ENCODE results near the gene PPP3CA. TPM values are rescaled to one million over a fixed set of nuclear protein-coding genes. Genes with fewer than 3 reads are reported as not detected.
"Not testable (repeated sequence)": the region's sequence is repeated elsewhere in the genome, so short reads cannot be mapped to it uniquely, and the experiment has no call there.

PPP3CA gene
- total RNA-seq, 1 donor: 26.7 TPM

GRCh38 chr4:101155368-101155767 lies 192.0 kb downstream of the PPP3CA start:
- no peak for DNase-seq (ENCODE audit: low read depth in 2 of 3, low spot score in 2 of 3)

- DNase-seq (ENCODE audit: low read depth in 2 of 3, low spot score in 2 of 3): no peak
These were observed 193.7 kb downstream of the PPP3CA start for GRCh38 chr4:101153653-101154052.

- no peak for DNase-seq (ENCODE audit: low read depth in 2 of 3, low spot score in 2 of 3)
These were observed 194.8 kb downstream of the PPP3CA start for GRCh38 chr4:101152521-101152920.

DNA sequence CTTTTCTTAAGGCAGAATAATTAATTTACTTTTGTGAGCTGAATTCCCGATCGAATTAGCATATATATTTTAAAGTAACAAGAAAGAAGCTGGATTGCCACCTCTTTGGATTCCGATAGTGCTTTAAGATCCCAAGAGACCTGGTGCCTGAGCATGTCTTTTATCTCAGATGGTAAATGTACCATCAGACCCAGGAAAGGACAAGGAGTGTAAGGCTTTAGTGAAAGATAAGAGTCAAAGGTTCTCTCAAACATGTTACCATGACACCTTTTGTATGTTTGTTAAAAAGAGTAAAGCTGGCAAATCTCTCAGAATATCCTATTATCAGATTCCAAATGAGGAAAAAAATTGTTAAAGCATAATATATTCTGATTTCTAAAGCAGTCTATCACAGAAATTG lies 198.8 kb downstream of the PPP3CA start:
- DNase-seq (ENCODE audit: low read depth in 2 of 3, low spot score in 2 of 3): no peak

GRCh38 chr4:101147283-101147682 lies 200.0 kb downstream of the PPP3CA start:
- DNase-seq (ENCODE audit: low read depth in 2 of 3, low spot score in 2 of 3): no peak

- no peak for DNase-seq (ENCODE audit: low read depth in 2 of 3, low spot score in 2 of 3)
These were observed 202.3 kb downstream of the PPP3CA start for GRCh38 chr4:101145021-101145420.

DNA sequence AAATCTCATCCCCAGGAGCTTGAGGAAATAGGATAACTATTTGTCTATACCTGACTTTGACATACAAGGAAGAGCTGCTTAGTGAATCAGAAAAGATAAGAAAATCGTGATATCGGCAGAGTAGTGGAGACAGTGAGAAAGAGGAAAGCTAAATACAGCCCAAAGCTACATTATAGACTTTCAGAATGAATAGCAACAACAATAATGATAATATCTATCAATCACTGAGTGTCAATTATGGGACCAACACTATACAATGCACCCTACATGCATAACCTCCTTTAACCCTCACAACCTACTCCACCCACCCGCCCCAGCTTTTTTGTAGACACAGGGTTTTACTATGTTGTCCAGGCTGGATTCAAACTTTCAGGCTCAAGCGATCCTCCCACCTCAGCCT lies 205.1 kb downstream of the PPP3CA start:
- DNase-seq (ENCODE audit: low read depth in 2 of 3, low spot score in 2 of 3): no peak

GRCh38 chr4:101141855-101142254 lies 205.5 kb downstream of the PPP3CA start:
- DNase-seq (ENCODE audit: low read depth in 2 of 3, low spot score in 2 of 3): no peak

- peak in 1 of 3 donors; percentile 25 for DNase-seq (ENCODE audit: low read depth in 2 of 3, low spot score in 2 of 3)
These were observed 206.1 kb downstream of the PPP3CA start for GRCh38 chr4:101141230-101141629.

- no peak for DNase-seq (ENCODE audit: low read depth in 2 of 3, low spot score in 2 of 3)
These were observed 207.1 kb downstream of the PPP3CA start for GRCh38 chr4:101140228-101140627.

GRCh38 chr4:101136373-101137370 lies 210.7 kb downstream of the PPP3CA start:
- no peak for DNase-seq (ENCODE audit: low read depth in 2 of 3, low spot score in 2 of 3)

GRCh38 chr4:101135371-101136010 lies 211.8 kb downstream of the PPP3CA start:
- DNase-seq (ENCODE audit: low read depth in 2 of 3, low spot score in 2 of 3): peak in 1 of 3 donors; percentile 11

DNA sequence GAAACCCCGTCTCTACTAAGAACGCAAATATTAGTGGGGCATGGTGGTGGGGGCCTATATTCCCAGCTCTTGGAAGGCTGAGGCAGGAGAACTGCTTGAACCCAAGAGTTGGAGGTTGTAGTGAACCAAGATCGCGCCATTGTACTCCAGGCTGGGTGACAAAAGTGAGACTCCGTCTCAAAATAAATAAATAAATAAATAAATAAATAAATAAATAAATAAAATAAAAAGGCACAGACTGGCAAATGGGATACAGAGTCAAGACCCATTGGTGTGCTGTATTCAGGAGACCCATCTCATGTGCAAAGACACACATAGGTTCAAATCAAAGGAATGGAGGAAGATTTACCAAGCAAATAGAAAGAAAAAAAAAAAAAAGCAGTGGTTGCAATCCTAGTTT lies 216.3 kb downstream of the PPP3CA start:
- DNase-seq (ENCODE audit: low read depth in 2 of 3, low spot score in 2 of 3): not testable (repeated sequence)

GRCh38 chr4:101128898-101129297 lies 218.4 kb downstream of the PPP3CA start:
- not testable (repeated sequence) for DNase-seq (ENCODE audit: low read depth in 2 of 3, low spot score in 2 of 3)

- no peak for DNase-seq (ENCODE audit: low read depth in 2 of 3, low spot score in 2 of 3)
These were observed 218.9 kb downstream of the PPP3CA start for GRCh38 chr4:101128473-101128872.

DNA sequence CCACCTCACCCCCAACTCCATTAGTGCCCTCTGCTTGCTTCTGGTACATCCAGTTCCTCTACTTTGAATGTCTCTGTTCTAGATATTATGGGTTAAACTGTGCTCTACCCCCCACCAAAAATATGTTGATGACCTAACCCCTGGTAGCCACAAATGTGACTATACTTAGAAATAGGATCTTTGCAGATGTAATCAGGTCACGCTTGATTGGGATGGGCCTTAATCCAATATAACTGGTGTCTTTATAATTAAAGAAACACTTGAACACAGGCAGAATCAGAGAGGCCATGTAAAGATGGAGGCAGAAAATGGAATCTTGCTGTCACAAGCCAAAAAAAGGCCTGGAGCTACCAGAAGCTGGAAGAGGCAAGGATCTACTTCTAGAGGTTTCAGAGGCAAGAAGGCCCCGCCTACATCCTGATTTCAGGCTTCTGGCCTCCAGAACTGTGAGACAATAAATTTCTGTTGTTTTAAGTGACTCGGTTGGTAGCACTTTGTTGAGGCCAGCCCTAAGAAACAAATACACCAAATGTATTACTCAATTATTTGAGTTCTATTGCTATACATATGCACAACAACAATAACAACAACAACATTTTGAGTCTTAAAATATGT lies 220.0 kb downstream of the PPP3CA start:
- no peak for DNase-seq (ENCODE audit: low read depth in 2 of 3, low spot score in 2 of 3)

- DNase-seq (ENCODE audit: low read depth in 2 of 3, low spot score in 2 of 3): no peak
These were observed 221.3 kb downstream of the PPP3CA start for GRCh38 chr4:101126059-101126458.

DNA sequence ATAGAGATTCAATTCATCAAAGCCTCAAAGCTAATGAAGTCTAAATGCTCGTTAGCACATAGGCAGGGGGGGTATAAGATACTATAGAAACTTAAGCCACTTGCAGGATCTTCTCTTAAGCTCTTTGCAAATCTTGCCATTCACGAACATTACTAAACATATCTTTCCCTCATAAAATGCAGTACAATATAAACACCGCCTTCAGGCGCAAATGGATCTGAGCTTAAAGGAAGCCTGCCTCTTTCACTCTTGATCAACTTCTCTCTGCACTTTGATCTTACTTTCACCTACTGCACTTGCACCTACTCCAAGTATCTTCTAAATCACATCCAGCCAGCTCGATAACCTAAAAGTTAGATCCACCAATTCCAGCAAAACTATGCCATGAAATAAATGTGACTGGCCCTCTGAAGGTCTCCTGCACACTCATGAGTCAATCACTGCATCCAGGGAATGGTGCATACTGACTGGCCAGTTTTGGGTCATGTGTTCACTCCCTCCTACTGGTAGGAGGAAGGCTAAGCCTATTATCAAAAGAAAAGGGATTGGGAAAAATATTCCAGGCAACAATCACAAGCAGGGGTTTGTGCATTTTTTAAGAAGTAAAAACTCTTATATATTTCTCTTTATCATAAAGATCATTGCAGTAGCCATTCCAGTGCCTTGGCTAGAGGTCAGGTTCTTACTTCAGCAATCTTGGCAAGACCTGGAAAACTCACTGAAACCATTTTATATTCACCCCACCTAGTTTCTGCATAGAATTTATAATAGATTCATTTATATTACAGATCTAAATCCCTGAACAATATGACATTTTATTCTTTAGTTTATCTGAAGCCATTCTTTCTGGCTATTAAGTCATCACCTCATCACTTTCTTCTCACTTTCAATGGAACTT lies 222.0 kb downstream of the PPP3CA start:
- no peak for DNase-seq (ENCODE audit: low read depth in 2 of 3, low spot score in 2 of 3)

DNA sequence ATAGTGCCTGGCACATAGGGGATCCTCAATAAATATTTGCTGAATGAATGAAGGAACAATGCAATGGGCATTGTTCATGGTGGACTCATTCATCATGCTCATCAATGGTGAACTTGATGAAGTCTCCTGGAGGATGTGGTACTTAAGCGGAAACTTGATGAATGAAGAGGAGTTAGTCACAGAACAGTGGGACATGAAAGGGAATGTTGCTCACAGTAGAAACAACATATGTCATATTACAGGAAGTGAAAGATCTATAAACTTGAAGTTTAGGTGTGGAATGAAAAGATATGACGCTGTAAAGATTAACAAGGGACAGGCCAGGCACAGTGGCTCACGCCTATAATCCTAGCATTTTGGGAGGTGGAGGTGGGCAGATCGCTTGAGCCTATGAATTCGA lies 224.1 kb downstream of the PPP3CA start:
- no peak for DNase-seq (ENCODE audit: low read depth in 2 of 3, low spot score in 2 of 3)

DNA sequence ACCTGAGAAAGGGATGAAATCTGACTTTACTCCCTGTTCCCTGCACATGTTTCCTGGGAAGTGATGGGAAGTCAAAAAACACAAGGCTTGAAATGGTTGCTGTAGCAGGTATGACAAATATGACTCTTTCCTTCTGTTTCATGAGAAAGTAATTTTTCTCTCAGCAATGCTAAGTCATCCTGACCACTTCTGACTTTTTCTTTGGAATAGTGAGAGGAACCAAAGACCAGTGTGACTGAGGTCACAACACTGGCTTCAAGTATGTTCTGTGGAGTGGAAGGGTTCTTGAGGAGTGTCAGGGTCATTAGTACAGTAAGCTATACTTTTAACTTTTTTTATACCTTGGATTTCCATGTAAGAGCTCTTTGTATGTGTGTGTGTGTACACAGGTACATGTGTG lies 225.3 kb downstream of the PPP3CA start:
- DNase-seq (ENCODE audit: low read depth in 2 of 3, low spot score in 2 of 3): no peak
